GM12864 (cell line): Measurements from ENCODE around the gene MYO5A.

ENCODE experiments used
- DNase-seq: peaks from one replicate; pipeline ENCODE4 v3.0.0-alpha.2; 2011; ENCODE audit warnings: low read depth
- H3K4me3 ChIP-seq: 2 replicates; pipeline ENCODE4 v1.5.1; 2011; ENCODE audit warnings: mild to moderate bottlenecking, low read depth, low read length, control low read depth
- CTCF ChIP-seq: IDR thresholded peaks from 2 replicates; pipeline ENCODE4 v1.5.1; 2011; ENCODE audit warnings: low read depth, mild to moderate bottlenecking, moderate library complexity, low read length, control low read depth, inconsistent platforms; ENCODE audit errors: missing control alignments

The MYO5A gene

GRCh38 chr15:52352086-52352485, 176.6 kb downstream of the MYO5A start:
- no peak for TF ChIP-seq CTCF
- no peak overlapping the region for H3K4me3 ChIP-seq
- DNase-seq, result no peak

GRCh38 chr15:52351206-52351908, 177.3 kb downstream of the MYO5A start:
- TF ChIP-seq CTCF, result no peak
- DNase-seq, result no peak

GRCh38 chr15:52350423-52350822, 178.3 kb downstream of the MYO5A start:
- H3K4me3 ChIP-seq, result no peak overlapping the region
- no peak for DNase-seq
- no peak for TF ChIP-seq CTCF

More at GRCh38 chr15:52351206-52351908, 177.3 kb downstream of the MYO5A start:
- H3K4me3 ChIP-seq, result no peak overlapping the region

GRCh38 chr15:52349052-52349700, 179.5 kb downstream of the MYO5A start:
- no peak for DNase-seq
- no peak for TF ChIP-seq CTCF
- H3K4me3 ChIP-seq, result no peak overlapping the region

- DNase-seq, result no peak
- H3K4me3 ChIP-seq, result no peak overlapping the region
- no peak for TF ChIP-seq CTCF
Observed at GRCh38 chr15:52348056-52348745, 180.5 kb downstream of the MYO5A start.

- DNase-seq, result no peak
- no peak for TF ChIP-seq CTCF
- no peak overlapping the region for H3K4me3 ChIP-seq
Observed at GRCh38 chr15:52344592-52344991, 184.1 kb downstream of the MYO5A start.

- no peak for DNase-seq
Observed at GRCh38 chr15:52343831-52344230, 184.8 kb downstream of the MYO5A start.

More at GRCh38 chr15:52343831-52344230, 184.8 kb downstream of the MYO5A start:
- no peak for TF ChIP-seq CTCF
- no peak overlapping the region for H3K4me3 ChIP-seq
